Measurements from ENCODE around the gene AXIN2.

GRCh38 chr17:65542067-65542466, 19.4 kb downstream of the AXIN2 start:
- TF ChIP-seq, protein P1, sequence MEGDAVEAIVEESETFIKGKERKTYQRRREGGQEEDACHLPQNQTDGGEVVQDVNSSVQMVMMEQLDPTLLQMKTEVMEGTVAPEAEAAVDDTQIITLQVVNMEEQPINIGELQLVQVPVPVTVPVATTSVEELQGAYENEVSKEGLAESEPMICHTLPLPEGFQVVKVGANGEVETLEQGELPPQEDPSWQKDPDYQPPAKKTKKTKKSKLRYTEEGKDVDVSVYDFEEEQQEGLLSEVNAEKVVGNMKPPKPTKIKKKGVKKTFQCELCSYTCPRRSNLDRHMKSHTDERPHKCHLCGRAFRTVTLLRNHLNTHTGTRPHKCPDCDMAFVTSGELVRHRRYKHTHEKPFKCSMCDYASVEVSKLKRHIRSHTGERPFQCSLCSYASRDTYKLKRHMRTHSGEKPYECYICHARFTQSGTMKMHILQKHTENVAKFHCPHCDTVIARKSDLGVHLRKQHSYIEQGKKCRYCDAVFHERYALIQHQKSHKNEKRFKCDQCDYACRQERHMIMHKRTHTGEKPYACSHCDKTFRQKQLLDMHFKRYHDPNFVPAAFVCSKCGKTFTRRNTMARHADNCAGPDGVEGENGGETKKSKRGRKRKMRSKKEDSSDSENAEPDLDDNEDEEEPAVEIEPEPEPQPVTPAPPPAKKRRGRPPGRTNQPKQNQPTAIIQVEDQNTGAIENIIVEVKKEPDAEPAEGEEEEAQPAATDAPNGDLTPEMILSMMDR (IDR thresholded peaks at IDR 0.05): no peak
- TF ChIP-seq POLR2A (IDR thresholded peaks at IDR 0.05): no peak

Data from testis (tissue), 2 donors.